ENCODE results near the gene TRANK1.

DNA sequence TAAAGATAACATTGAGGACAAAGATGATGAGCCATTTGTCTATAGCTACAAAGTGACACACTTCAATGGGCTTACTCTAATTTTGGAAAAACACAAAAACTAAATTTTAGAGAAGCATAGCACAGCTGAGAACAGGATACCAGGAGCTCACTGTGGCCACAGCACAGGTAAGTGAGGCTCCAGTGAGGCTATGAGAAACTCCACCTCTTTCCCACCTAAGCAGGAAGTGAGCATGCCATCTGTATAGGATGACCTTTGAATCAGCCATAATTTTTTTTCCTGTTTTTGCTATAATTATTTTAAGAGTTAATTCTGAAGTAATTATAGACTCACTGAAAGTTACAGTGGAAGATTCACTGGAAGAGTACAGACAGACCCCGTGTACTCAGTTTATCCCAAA is 98.4 kb downstream of the TRANK1 start:
- TF ChIP-seq, protein P1, sequence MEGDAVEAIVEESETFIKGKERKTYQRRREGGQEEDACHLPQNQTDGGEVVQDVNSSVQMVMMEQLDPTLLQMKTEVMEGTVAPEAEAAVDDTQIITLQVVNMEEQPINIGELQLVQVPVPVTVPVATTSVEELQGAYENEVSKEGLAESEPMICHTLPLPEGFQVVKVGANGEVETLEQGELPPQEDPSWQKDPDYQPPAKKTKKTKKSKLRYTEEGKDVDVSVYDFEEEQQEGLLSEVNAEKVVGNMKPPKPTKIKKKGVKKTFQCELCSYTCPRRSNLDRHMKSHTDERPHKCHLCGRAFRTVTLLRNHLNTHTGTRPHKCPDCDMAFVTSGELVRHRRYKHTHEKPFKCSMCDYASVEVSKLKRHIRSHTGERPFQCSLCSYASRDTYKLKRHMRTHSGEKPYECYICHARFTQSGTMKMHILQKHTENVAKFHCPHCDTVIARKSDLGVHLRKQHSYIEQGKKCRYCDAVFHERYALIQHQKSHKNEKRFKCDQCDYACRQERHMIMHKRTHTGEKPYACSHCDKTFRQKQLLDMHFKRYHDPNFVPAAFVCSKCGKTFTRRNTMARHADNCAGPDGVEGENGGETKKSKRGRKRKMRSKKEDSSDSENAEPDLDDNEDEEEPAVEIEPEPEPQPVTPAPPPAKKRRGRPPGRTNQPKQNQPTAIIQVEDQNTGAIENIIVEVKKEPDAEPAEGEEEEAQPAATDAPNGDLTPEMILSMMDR (IDR thresholded peaks at IDR 0.05 in 4 of 5, conservative IDR thresholded peaks at IDR 0.05 in 1 of 5): no peak
- TF ChIP-seq POLR2A (IDR thresholded peaks at IDR 0.05): no peak
